ENCODE data around the gene ZNF488.

DNA sequence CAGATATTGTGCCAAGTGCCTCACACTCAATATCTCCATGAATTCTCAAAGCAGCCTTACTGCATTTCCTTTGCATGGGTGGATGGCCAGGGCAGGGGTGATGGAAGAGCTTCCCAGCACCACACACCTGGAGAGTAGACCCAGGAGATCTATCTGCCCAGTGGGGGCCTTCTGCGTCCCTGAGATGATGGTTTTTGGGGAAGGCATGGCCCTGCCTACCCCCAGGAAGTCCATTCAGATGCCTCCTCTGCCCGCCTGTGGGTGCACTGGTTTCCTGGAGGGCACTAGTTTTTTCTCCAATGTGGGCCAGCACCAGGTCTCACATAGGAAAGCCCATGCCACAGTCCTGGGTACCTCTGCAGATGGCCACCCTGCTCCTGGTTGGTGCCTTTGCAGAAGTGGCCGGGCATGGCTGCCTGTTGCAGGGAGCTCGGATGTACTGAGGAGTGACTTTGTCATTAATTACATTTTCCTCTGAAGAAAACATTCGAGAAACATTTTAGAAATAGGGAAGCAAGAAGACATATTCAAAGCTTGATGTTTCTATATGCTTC, 28.2 kb upstream of the ZNF488 start:
- TF ChIP-seq POLR2A (IDR thresholded peaks at IDR 0.05) (no peak), EP300 (IDR thresholded peaks at IDR 0.05) (no peak)
- TF ChIP-seq, protein P1, sequence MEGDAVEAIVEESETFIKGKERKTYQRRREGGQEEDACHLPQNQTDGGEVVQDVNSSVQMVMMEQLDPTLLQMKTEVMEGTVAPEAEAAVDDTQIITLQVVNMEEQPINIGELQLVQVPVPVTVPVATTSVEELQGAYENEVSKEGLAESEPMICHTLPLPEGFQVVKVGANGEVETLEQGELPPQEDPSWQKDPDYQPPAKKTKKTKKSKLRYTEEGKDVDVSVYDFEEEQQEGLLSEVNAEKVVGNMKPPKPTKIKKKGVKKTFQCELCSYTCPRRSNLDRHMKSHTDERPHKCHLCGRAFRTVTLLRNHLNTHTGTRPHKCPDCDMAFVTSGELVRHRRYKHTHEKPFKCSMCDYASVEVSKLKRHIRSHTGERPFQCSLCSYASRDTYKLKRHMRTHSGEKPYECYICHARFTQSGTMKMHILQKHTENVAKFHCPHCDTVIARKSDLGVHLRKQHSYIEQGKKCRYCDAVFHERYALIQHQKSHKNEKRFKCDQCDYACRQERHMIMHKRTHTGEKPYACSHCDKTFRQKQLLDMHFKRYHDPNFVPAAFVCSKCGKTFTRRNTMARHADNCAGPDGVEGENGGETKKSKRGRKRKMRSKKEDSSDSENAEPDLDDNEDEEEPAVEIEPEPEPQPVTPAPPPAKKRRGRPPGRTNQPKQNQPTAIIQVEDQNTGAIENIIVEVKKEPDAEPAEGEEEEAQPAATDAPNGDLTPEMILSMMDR (IDR thresholded peaks at IDR 0.05), result no peak

All from ovary (tissue), 3 donors.